SK-N-SH (cell line): ENCODE measurements around the gene CHMP4A. TPM values are rescaled to one million over a fixed set of nuclear protein-coding genes. Genes with fewer than 3 reads are reported as not detected.

Experiments
- CTCF ChIA-PET: fragments of 300-600, 350-600 bp; formaldehyde crosslinking; extraction: SDS; loops from one replicate; lab custom pipeline; 2021; lab: Yijun Ruan, JAX
- POLR2A ChIA-PET: fragments of 350-600 bp; sonication (Branson Sonifier 250); formaldehyde crosslinking; extraction: SDS; loops from one replicate; lab custom pipeline; 2020; ENCODE audit warnings: antibody characterized with exemption, inconsistent platforms; lab: Yijun Ruan, JAX
- DNase-seq: peaks from one replicate; pipeline ENCODE4 v3.0.0; 2012
- H2AFZ ChIP-seq: fragments of 200-600 bp; sonication (generic); 2 replicates; pipeline ENCODE4 v1.8.1; 2016; ENCODE audit warnings: antibody characterized with exemption, mild to moderate bottlenecking, low read depth
- H3F3A ChIP-seq: fragments of 200-600 bp; sonication (generic); replicated peaks from 2 replicates; pipeline ENCODE3; 2016; ENCODE audit warnings: antibody characterized with exemption, mild to moderate bottlenecking; ENCODE audit not compliant: insufficient read depth
- H3K27ac ChIP-seq, 2 experiments: fragments of 200-500 bp in 1 of 2; fragments of 200-600 bp in 1 of 2; sonication (Bioruptor generic) in 1 of 2; sonication (generic), shearing (Covaris generic) in 1 of 2; 2 replicates each; pipeline versions ENCODE4 v1.5.1 to v1.6.1; 2014 to 2016; ENCODE audit warnings: low read depth in 2 of 2, inconsistent platforms in 1 of 2, low read length in 1 of 2, mild to moderate bottlenecking in 1 of 2, mixed read lengths in 1 of 2
- H3K27me3 ChIP-seq: fragments of 200-600 bp; sonication (generic), shearing (Covaris generic); 2 replicates; pipeline ENCODE4 v1.6.1; 2016; ENCODE audit warnings: mixed run types; ENCODE audit not compliant: insufficient read depth
- H3K36me3 ChIP-seq, 2 experiments: fragments of 200-500 bp in 1 of 2; fragments of 200-600 bp in 1 of 2; sonication (Bioruptor generic) in 1 of 2; sonication (generic) in 1 of 2; replicated peaks in 1 of 2; 2 replicates each; pipeline versions ENCODE3 to v1.5.1; 2014 to 2016; ENCODE audit warnings: low read length in 1 of 2, mild to moderate bottlenecking in 1 of 2; ENCODE audit not compliant: insufficient read depth in 2 of 2, control insufficient read depth in 1 of 2
- H3K4me1 ChIP-seq, 2 experiments: fragments of 200-500 bp in 1 of 2; fragments of 200-600 bp in 1 of 2; sonication (Bioruptor generic) in 1 of 2; sonication (generic), shearing (Covaris generic) in 1 of 2; 2 replicates each; pipeline versions ENCODE4 v1.5.1 to v1.6.1; 2014 to 2016; ENCODE audit warnings: low read depth in 1 of 2, low read length in 1 of 2, mixed run types in 1 of 2; ENCODE audit not compliant: insufficient read depth in 2 of 2, control insufficient read depth in 1 of 2
- H3K4me2 ChIP-seq: fragments of 200-600 bp; sonication (generic), shearing (Covaris generic); 2 replicates; pipeline ENCODE4 v1.6.1; 2017; ENCODE audit warnings: mixed run types
- H3K4me3 ChIP-seq, 2 experiments: fragments of 200-500 bp in 1 of 2; fragments of 200-600 bp in 1 of 2; sonication (Bioruptor generic) in 1 of 2; sonication (generic), shearing (Covaris generic) in 1 of 2; 2 replicates each; pipeline versions ENCODE4 v1.5.1 to v1.8.1; 2014 to 2016; ENCODE audit warnings: low read depth in 2 of 2, inconsistent platforms in 1 of 2, low read length in 1 of 2, mild to moderate bottlenecking in 1 of 2, mixed read lengths in 1 of 2, moderate library complexity in 1 of 2
- H3K79me2 ChIP-seq: fragments of 200-600 bp; sonication (generic); 2 replicates; pipeline ENCODE4 v1.8.1; 2017; ENCODE audit warnings: mild to moderate bottlenecking; ENCODE audit not compliant: insufficient read depth
- H3K9ac ChIP-seq: fragments of 200-600 bp; sonication (generic); 2 replicates; pipeline ENCODE4 v1.6.1; 2017; ENCODE audit warnings: mixed run types
- H3K9me2 ChIP-seq: fragments of 200-600 bp; sonication (generic); 2 replicates; pipeline ENCODE4 v1.6.1; 2017; ENCODE audit warnings: mixed run types
- H3K9me3 ChIP-seq: fragments of 200-600 bp; sonication (generic); 2 replicates; pipeline ENCODE4 v1.6.1; 2017; ENCODE audit warnings: mixed run types, mild to moderate bottlenecking, moderate library complexity
- H4K20me1 ChIP-seq: fragments of 200-600 bp; sonication (generic); 2 replicates; pipeline ENCODE4 v1.6.1; 2017; ENCODE audit warnings: mild to moderate bottlenecking, mixed run types; ENCODE audit not compliant: insufficient read depth
- CHD2 ChIP-seq: fragments of 150-350 bp; IDR thresholded peaks from 2 replicates; pipeline ENCODE4 v1.6.1; 2018; ENCODE audit warnings: low read length; ENCODE audit not compliant: partially characterized antibody
- ELF1 ChIP-seq: IDR thresholded peaks from 2 replicates; pipeline ENCODE4 v1.4.0; 2012
- EP300 ChIP-seq, 2 experiments: IDR thresholded peaks; 2 replicates each; pipeline versions ENCODE4 v1.4.0 to v1.6.1; 2012; ENCODE audit warnings: borderline replicate concordance in 1 of 2, low read depth in 1 of 2, low read length in 1 of 2
- EZH2phosphoT487 ChIP-seq: fragments of 200-600 bp; sonication (generic); IDR thresholded peaks from 2 replicates; pipeline ENCODE4 v1.6.1; 2017; ENCODE audit warnings: low read depth, mixed run types, mild to moderate bottlenecking, antibody characterized with exemption, moderate library complexity, borderline replicate concordance
- MAX ChIP-seq: IDR thresholded peaks from 2 replicates; pipeline ENCODE4 v1.4.0; 2012; ENCODE audit warnings: low read depth
- MXI1 ChIP-seq: IDR thresholded peaks from 2 replicates; pipeline ENCODE4 v1.6.1; 2012; ENCODE audit warnings: mild to moderate bottlenecking, low read depth, low read length, improper control_type of control experiment
- POLR2AphosphoS5 ChIP-seq: IDR thresholded peaks from 2 replicates; pipeline ENCODE4 v1.6.1; 2012; ENCODE audit warnings: low read depth, low read length
- RFX5 ChIP-seq: IDR thresholded peaks from 2 replicates; pipeline ENCODE4 v1.6.1; 2012; ENCODE audit warnings: mild to moderate bottlenecking, improper control_type of control experiment, low read length
- RXRA ChIP-seq: IDR thresholded peaks from 2 replicates; pipeline ENCODE4 v1.4.0; 2012; ENCODE audit warnings: low read depth, mild to moderate bottlenecking, borderline replicate concordance
- SIN3A ChIP-seq: IDR thresholded peaks from 2 replicates; pipeline ENCODE4 v1.6.1; 2012; ENCODE audit warnings: low read depth, mild to moderate bottlenecking, low read length, moderate library complexity, borderline replicate concordance
- TCF12 ChIP-seq: IDR thresholded peaks from 2 replicates; pipeline ENCODE4 v1.4.0; 2012
- WGBS: methylation state at CpG from one replicate; pipeline ENCODE4 v1.1.6; 2017; ENCODE audit warnings: low lambda C conversion rate; 5-methylcytosine and 5-hydroxymethylcytosine counted together
- polyA plus RNA-seq, 3 experiments: library from polyadenylated mRNA; depleted of rRNA; stranded (reverse); fragments of >200 nt; gene quantifications; 2 replicates each; pipeline ENCODE4 v1.2.3, GENCODE V29; 2012
- TF ChIP-seq, protein P1 (sequence below): IDR thresholded peaks from 2 replicates; pipeline ENCODE4 v1.4.0; 2012; ENCODE audit warnings: low read depth, borderline replicate concordance
- TF ChIP-seq, protein P2 (sequence below): IDR thresholded peaks from 2 replicates; pipeline ENCODE4 v1.4.0; 2012; ENCODE audit warnings: low read depth, borderline replicate concordance

CHMP4A gene
- polyA plus RNA-seq, 1 of the 3 experiments (the other 2 are of a cell fraction): 92.4 TPM

DNA sequence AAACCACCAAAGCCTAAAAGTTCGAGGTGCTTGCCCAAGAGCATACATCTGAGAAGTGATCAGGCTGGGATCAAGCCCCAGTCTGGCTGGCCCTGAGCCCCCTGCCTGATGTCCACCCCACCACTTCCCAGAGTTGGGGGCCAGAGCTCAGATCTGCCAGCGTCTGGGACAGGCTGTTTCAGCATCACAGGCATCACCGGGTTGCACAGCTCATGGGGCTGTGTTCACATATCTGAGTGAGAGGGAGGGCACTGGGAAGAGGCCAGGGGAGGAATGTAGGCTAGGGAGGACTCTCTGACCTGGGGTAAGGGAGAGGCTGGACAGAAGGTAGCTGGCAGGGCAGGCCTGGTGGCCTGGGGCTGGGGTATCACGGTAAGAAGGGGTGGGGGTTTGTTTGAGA is 43.7 kb upstream of the CHMP4A start:
- WGBS: 51% methylated on average over 4 of the region's 4 CpGs
- Histone ChIP-seq H3K27me3 (no peaks in the 10 kb centered on the region), H4K20me1 (no peaks in the 10 kb centered on the region)

DNA sequence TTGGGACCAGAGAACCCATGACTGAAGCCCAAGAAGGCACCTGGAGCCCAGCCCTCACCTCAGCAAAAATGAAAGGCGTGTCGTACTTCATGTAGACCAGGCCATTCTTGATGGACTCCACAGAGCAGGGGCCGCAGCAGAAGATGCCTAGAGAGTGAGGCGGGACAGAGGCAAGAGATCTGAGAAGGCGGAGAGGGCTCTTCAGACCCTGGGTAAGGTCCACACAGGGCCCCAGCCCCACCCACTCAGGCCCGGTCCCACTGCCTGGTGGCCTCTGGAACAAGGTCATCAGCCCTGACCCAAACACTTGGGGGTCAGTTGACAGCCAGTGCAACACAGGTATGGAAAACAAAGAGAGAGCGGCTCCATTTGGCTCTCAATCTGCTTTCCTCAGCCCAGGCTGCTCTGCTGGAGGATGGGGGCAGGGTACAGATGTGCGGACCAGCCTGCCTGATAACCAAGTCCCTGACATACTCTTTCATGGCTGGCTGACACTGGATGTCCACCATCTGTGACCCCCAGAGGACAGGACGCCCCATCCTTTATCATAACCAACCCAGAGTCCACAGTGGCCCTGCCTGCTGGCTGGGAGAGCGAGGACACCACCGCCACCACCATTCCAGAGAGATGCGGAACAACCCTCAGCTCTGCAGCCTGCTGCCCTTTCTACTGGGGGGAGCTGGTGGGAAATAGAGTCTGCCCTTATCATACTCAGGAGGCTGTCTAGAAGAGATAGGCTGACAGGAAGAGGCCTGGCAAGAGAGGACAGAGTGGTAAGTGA is 42.8 kb upstream of the CHMP4A start:
- TF ChIP-seq EZH2phosphoT487 (no peak), EP300 (IDR thresholded peaks at IDR 0.05; ENCODE audit: borderline replicate concordance in 1 of 2, low read depth in 1 of 2, low read length in 1 of 2) (no peak), TCF12 (no peak), MAX (no peak)
- POLR2A ChIA-PET: no interaction called here
- H3F3A ChIP-seq: peaks cover 5% of the 10 kb centered on the region

More for the DNA sequence above, 43.7 kb upstream of the CHMP4A start:
- Histone ChIP-seq H3K4me3 (no peak overlapping the region), H3K9ac (no peak overlapping the region), H3K4me2 (no peak overlapping the region), H3K79me2 (no peaks in the 10 kb centered on the region), H3K4me1 (peaks cover 0 to 3% of the 10 kb centered on the region in 2 experiments; a peak in 1 of 4 replicates), H3K36me3 (peaks cover 0 to 3% of the 10 kb centered on the region in 2 experiments), H3F3A (peaks cover 5% of the 10 kb centered on the region), H3K27ac (no peak overlapping the region), H3K9me2 (no peaks in the 10 kb centered on the region), H2AFZ (no peak overlapping the region), H3K9me3 (no peaks in the 10 kb centered on the region)
- DNase-seq: no peak
- ChIA-PET POLR2A (no interaction called here), CTCF (interaction anchor here (1.0 to 4.0 kb wide), 5 partner anchors 10 to 76 kb away, joined by 3 to 15 read pairs (median 5); partner anchors contain the start of genes CIDEB and TINF2)
- TF ChIP-seq RXRA: no peak
- TF ChIP-seq, protein P1, sequence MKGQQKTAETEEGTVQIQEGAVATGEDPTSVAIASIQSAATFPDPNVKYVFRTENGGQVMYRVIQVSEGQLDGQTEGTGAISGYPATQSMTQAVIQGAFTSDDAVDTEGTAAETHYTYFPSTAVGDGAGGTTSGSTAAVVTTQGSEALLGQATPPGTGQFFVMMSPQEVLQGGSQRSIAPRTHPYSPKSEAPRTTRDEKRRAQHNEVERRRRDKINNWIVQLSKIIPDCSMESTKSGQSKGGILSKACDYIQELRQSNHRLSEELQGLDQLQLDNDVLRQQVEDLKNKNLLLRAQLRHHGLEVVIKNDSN: no peak

GRCh38 chr14:24255438-24255837 is 42.1 kb upstream of the CHMP4A start:
- ChIA-PET POLR2A (no interaction called here), CTCF (interaction anchor here (1.2 to 4.0 kb wide), 3 partner anchors 9 to 52 kb away, joined by 3 to 13 read pairs (median 5); partner anchors contain the start of gene CIDEB)
- Histone ChIP-seq H3K27ac (no peak overlapping the region), H3F3A (peaks cover 5% of the 10 kb centered on the region), H3K36me3 (peaks cover 0 to 3% of the 10 kb centered on the region in 2 experiments), H3K4me2 (no peak overlapping the region), H2AFZ (no peak overlapping the region), H3K79me2 (no peaks in the 10 kb centered on the region), H3K9me2 (no peaks in the 10 kb centered on the region), H3K9ac (no peak overlapping the region), H3K4me3 (no peak overlapping the region), H3K4me1 (peaks cover 0 to 3% of the 10 kb centered on the region in 2 experiments; a peak in 1 of 4 replicates), H3K9me3 (no peaks in the 10 kb centered on the region), H4K20me1 (no peaks in the 10 kb centered on the region), H3K27me3 (no peaks in the 10 kb centered on the region)
- WGBS: 81% methylated on average over 6 of the region's 8 CpGs
- TF ChIP-seq MXI1 (no peak), POLR2AphosphoS5 (no peak), ELF1 (no peak), RFX5 (no peak), SIN3A (no peak), CHD2 (no peak)
- TF ChIP-seq, protein P2, sequence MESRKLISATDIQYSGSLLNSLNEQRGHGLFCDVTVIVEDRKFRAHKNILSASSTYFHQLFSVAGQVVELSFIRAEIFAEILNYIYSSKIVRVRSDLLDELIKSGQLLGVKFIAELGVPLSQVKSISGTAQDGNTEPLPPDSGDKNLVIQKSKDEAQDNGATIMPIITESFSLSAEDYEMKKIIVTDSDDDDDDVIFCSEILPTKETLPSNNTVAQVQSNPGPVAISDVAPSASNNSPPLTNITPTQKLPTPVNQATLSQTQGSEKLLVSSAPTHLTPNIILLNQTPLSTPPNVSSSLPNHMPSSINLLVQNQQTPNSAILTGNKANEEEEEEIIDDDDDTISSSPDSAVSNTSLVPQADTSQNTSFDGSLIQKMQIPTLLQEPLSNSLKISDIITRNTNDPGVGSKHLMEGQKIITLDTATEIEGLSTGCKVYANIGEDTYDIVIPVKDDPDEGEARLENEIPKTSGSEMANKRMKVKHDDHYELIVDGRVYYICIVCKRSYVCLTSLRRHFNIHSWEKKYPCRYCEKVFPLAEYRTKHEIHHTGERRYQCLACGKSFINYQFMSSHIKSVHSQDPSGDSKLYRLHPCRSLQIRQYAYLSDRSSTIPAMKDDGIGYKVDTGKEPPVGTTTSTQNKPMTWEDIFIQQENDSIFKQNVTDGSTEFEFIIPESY: no peak
- no peak for DNase-seq

More for the DNA sequence above, 42.8 kb upstream of the CHMP4A start:
- Histone ChIP-seq H3K36me3 (peaks cover 0 to 3% of the 10 kb centered on the region in 2 experiments), H3K4me1 (peaks cover 0 to 3% of the 10 kb centered on the region in 2 experiments; a peak in 1 of 4 replicates), H3K4me3 (no peak overlapping the region), H3K9ac (no peak overlapping the region), H3K9me3 (no peaks in the 10 kb centered on the region), H3K4me2 (no peak overlapping the region), H2AFZ (no peak overlapping the region), H3K27ac (no peak overlapping the region), H3K79me2 (no peaks in the 10 kb centered on the region), H3K9me2 (no peaks in the 10 kb centered on the region), H4K20me1 (no peaks in the 10 kb centered on the region), H3K27me3 (no peaks in the 10 kb centered on the region)
- no peak for DNase-seq
- 96% methylated on average over 8 of the region's 12 CpGs for WGBS
- CTCF ChIA-PET: interaction anchor here (1.0 to 4.0 kb wide), 5 partner anchors 10 to 52 kb away, joined by 3 to 15 read pairs (median 5); partner anchors contain the start of genes CIDEB and TINF2
